Osteoblast (primary cell): Measurements from ENCODE around the gene LETM1. TPM values are rescaled to one million over a fixed set of nuclear protein-coding genes. Genes with fewer than 3 reads are reported as not detected.
A peak's percentile ranks its signal among the peaks of the same experiment; 100 is the strongest.

ENCODE experiments used
- DNase-seq: peaks from one replicate; pipeline ENCODE4 v3.0.0; 2011; ENCODE audit warnings: low spot score, mixed read lengths; ENCODE audit not compliant: insufficient read length; ENCODE audit errors: missing footprints
- H2AFZ ChIP-seq: 2 replicates; pipeline ENCODE4 v1.6.0; 2011; ENCODE audit warnings: mild to moderate bottlenecking, low read length
- H3K27ac ChIP-seq: 2 replicates; pipeline ENCODE4 v1.5.1; 2011; ENCODE audit warnings: mild to moderate bottlenecking, low read depth, low read length, moderate library complexity
- H3K27me3 ChIP-seq: 2 replicates; pipeline ENCODE4 v1.6.0; 2012; ENCODE audit warnings: mild to moderate bottlenecking, control low read depth, inconsistent platforms, low read length, moderate library complexity; ENCODE audit not compliant: insufficient read depth
- H3K36me3 ChIP-seq: 2 replicates; pipeline ENCODE4 v1.5.1; 2011; ENCODE audit warnings: mild to moderate bottlenecking, low read length, control low read depth, moderate library complexity; ENCODE audit not compliant: insufficient read depth
- H3K4me1 ChIP-seq: 2 replicates; pipeline ENCODE4 v1.5.1; 2011; ENCODE audit warnings: mild to moderate bottlenecking, low read length, control low read depth, moderate library complexity; ENCODE audit not compliant: insufficient read depth
- H3K4me2 ChIP-seq: 2 replicates; pipeline ENCODE4 v1.6.0; 2011; ENCODE audit warnings: mild to moderate bottlenecking, low read length; ENCODE audit not compliant: insufficient read depth
- H3K4me3 ChIP-seq: fragments of 200-600 bp; sonication (generic); 3 replicates; pipeline ENCODE4 v1.5.1; 2012; ENCODE audit warnings: mild to moderate bottlenecking, low read length, inconsistent platforms; ENCODE audit not compliant: insufficient read depth
- H3K79me2 ChIP-seq: 2 replicates; pipeline ENCODE4 v1.6.0; 2012; ENCODE audit warnings: mild to moderate bottlenecking, low read length, control low read depth, inconsistent platforms; ENCODE audit not compliant: insufficient read depth
- H3K9me3 ChIP-seq: 2 replicates; pipeline ENCODE4 v1.5.1; 2011; ENCODE audit warnings: low read depth, low read length, control low read depth
- H4K20me1 ChIP-seq: 2 replicates; pipeline ENCODE4 v1.6.0; 2012; ENCODE audit warnings: mild to moderate bottlenecking, low read length, control low read depth; ENCODE audit not compliant: insufficient read depth
- total RNA-seq: library from RNA; depleted of rRNA; stranded (reverse); fragments of >200 nt; gene quantifications from 2 replicates; pipeline ENCODE4 v1.2.3, GENCODE V29; 2012
- TF ChIP-seq, protein P1 (sequence below): IDR thresholded peaks from 2 replicates; pipeline ENCODE4 v1.5.1; 2011; ENCODE audit warnings: mild to moderate bottlenecking, low read depth, low read length, moderate library complexity; ENCODE audit errors: extremely low read depth

LETM1 gene
- total RNA-seq, 1 donor, result 75.3 TPM

DNA sequence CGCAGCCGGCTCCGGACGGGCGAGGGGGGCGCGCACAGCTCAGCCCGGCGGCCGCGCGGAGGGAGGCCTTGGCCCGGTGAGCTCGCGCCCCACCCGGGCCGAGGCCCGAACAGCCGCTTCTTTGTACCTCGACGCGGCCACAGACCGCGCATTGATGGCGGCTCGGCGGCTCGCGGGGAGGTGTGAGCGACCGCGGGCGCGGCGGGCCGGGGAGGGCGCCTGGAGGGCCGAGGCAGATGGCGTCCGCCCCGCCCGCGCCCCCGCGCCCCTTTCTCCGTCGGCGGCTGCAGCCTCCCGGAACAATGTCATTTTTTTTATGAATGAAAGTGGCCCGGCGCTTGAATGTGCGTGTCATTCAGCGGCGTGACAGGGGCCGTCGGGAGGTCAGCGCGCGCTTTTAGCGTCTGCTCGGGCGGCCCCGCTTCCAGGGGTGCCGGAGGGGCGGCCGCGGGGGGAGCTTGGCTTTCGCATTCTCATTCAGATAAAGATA lies 61.1 kb downstream of the LETM1 start:
- Histone ChIP-seq H3K4me1 (no peaks in the 10 kb centered on the region), H3K4me3 (no peak overlapping the region), H4K20me1 (no peaks in the 10 kb centered on the region), H3K79me2 (no peaks in the 10 kb centered on the region), H3K36me3 (no peaks in the 10 kb centered on the region), H3K4me2 (no peak overlapping the region), H2AFZ (no peak overlapping the region), H3K9me3 (no peaks in the 10 kb centered on the region), H3K27me3 (peaks cover 41% of the 10 kb centered on the region), H3K27ac (no peak overlapping the region)
- TF ChIP-seq, protein P1, sequence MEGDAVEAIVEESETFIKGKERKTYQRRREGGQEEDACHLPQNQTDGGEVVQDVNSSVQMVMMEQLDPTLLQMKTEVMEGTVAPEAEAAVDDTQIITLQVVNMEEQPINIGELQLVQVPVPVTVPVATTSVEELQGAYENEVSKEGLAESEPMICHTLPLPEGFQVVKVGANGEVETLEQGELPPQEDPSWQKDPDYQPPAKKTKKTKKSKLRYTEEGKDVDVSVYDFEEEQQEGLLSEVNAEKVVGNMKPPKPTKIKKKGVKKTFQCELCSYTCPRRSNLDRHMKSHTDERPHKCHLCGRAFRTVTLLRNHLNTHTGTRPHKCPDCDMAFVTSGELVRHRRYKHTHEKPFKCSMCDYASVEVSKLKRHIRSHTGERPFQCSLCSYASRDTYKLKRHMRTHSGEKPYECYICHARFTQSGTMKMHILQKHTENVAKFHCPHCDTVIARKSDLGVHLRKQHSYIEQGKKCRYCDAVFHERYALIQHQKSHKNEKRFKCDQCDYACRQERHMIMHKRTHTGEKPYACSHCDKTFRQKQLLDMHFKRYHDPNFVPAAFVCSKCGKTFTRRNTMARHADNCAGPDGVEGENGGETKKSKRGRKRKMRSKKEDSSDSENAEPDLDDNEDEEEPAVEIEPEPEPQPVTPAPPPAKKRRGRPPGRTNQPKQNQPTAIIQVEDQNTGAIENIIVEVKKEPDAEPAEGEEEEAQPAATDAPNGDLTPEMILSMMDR, result no peak
- peak; percentile 90 for DNase-seq

DNA sequence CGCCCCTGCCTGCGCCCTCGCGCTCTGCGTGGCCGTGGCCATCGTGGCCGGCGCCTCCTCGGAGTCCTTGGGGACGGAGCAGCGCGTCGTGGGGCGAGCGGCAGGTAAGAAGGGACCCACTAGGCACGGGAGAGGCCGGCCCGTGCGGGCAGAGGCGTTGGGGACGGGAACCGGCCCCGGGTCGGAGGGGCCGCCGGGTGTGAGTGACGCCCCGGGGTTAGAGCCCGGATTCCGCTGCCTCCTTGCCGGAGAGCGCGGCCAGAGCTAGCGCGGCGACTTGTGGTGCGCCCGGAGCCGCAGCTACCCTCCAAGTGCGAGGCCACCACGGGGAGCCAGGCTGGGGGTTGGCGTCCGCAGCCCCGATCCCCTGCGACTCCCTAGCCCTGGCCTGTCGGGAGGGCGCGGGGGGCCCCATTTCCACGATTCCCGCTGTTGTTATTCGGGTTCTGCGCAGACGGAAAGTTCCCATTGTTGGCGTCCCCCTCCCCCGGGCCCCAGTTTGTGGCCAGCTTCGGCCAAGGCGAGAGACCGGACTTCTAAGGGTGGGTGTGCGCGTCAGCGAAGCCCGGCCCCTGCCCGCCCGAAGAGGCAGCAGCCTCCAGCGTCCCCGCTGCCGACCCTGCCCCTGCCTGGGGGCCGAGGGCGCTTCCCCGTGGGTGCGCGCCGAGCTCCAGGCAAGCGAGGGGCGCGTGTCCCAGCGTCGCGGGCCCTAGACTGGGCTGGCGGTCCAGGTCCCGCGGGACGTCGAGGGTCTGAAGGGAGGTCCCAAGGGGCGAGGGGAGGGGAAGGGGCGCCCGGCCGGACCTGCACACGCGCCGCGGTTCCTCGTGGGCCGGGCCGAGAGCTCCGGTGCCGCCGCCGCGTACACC lies 61.8 kb downstream of the LETM1 start:
- TF ChIP-seq, protein P1, result no peak
- no peak overlapping the region for H3K4me3 ChIP-seq
- H3K27me3 ChIP-seq, result peaks cover 41% of the 10 kb centered on the region
- no peak overlapping the region for H3K27ac ChIP-seq
- no peak overlapping the region for H3K4me2 ChIP-seq
- H3K79me2 ChIP-seq, result no peaks in the 10 kb centered on the region
- no peaks in the 10 kb centered on the region for H4K20me1 ChIP-seq
- H2AFZ ChIP-seq, result no peak overlapping the region
- no peaks in the 10 kb centered on the region for H3K36me3 ChIP-seq
- H3K4me1 ChIP-seq, result no peaks in the 10 kb centered on the region
- DNase-seq, result peak; percentile 95
- no peaks in the 10 kb centered on the region for H3K9me3 ChIP-seq

DNA sequence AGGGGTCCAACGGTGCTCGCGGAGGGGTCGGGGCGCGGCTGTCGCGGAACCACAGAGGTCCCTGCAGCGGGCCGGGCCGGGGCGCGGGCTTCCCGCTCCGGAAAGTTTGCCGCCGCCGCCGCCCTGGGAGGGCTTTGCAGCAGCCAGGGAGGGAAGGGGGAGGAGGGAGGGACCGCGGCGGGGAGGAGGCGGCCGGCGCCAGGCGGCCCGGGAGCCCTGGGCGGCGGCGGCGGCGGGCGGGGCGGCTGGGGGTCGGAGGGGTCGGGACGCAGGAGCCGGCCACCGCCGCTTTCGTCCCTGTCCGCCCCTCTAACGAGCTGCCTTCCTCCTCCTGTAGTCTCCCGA lies 62.5 kb downstream of the LETM1 start:
- H3K4me3 ChIP-seq, result peak overlapping the region; percentile 25
- H3K79me2 ChIP-seq, result no peaks in the 10 kb centered on the region
- H3K36me3 ChIP-seq, result no peaks in the 10 kb centered on the region
- H3K9me3 ChIP-seq, result no peaks in the 10 kb centered on the region
- peak overlapping the region; percentile 43 for H3K4me2 ChIP-seq
- peak; percentile 96 for DNase-seq
- TF ChIP-seq, protein P1, result no peak
- no peaks in the 10 kb centered on the region for H3K4me1 ChIP-seq
- H3K27ac ChIP-seq, result no peak overlapping the region
- H4K20me1 ChIP-seq, result no peaks in the 10 kb centered on the region
- no peak overlapping the region for H2AFZ ChIP-seq
- H3K27me3 ChIP-seq, result peaks cover 41% of the 10 kb centered on the region

DNA sequence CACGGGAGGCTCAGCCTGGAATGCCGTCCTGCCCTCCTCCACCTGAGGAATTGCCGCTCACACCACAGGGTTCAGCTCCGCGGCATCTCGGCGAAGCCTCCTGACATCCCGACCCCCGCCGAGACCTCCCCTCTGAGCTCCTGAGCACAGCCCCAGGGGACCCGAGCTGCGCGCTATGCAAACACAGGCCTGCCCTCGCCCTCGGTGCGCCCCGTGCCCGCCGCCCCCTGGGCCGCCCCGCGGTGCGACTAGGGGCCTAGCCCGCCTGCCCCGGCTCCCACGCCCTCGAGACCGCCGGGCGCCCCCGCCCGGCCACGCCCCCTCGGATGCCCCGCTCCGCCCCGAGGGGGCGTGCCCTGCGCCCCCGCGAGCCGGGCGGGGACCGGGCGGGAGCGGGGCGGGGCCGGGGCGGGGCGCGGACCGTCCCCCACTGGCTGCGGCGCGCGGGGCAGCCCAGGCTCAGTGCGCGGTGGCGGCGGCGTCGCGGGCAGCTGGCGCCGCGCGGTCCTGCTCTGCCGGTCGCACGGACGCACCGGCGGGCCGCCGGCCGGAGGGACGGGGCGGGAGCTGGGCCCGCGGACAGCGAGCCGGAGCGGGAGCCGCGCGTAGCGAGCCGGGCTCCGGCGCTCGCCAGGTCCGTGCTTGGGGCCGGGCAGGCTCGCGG lies 63.0 kb downstream of the LETM1 start, which contains the start of gene FGFR3:
Gene FGFR3 (plus strand): TSS at position 462 of the 664 bp plus-strand sequence. CDS start 642 bp downstream, outside the sequence.
- Histone ChIP-seq H3K27me3 (peaks cover 41% of the 10 kb centered on the region), H3K4me1 (no peaks in the 10 kb centered on the region), H3K4me2 (peak within 1 kb of the TSS; percentile 43), H3K27ac (no peak within 1 kb of the TSS), H2AFZ (no peak within 1 kb of the TSS), H3K79me2 (no peaks in the 10 kb centered on the region), H4K20me1 (no peaks in the 10 kb centered on the region), H3K36me3 (no peaks in the 10 kb centered on the region), H3K4me3 (peak within 1 kb of the TSS; percentile 25), H3K9me3 (no peaks in the 10 kb centered on the region)
- TF ChIP-seq, protein P1, result no peak
- DNase-seq, result peak; percentile 98
